ENCODE data around the gene PPP6R2. TPM values are rescaled to one million over a fixed set of nuclear protein-coding genes. Genes with fewer than 3 reads are reported as not detected.

The PPP6R2 gene
- polyA plus RNA-seq, 1 donor, result 35.5 TPM

DNA sequence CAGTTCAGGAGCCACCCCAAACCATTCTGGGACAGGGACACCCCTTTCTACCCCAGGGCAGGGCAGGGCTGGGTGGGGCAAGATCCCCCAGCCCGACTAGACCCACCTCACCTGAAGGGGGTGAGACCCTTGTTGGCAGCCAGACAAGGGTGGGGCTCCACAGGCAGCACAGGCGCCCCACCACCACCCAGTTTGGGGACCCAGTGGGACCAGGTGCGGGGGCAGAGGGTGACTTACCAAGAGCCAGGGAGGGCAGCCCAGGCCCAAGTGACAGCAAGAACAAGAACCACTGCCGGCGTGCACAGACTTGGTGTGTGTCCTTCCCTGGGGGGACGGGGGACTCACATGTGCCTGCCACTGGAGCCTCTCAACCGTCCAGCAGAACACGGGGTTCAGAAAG is 140.4 kb downstream of the PPP6R2 start:
- no peak for DNase-seq (ENCODE audit: low read depth)

DNA sequence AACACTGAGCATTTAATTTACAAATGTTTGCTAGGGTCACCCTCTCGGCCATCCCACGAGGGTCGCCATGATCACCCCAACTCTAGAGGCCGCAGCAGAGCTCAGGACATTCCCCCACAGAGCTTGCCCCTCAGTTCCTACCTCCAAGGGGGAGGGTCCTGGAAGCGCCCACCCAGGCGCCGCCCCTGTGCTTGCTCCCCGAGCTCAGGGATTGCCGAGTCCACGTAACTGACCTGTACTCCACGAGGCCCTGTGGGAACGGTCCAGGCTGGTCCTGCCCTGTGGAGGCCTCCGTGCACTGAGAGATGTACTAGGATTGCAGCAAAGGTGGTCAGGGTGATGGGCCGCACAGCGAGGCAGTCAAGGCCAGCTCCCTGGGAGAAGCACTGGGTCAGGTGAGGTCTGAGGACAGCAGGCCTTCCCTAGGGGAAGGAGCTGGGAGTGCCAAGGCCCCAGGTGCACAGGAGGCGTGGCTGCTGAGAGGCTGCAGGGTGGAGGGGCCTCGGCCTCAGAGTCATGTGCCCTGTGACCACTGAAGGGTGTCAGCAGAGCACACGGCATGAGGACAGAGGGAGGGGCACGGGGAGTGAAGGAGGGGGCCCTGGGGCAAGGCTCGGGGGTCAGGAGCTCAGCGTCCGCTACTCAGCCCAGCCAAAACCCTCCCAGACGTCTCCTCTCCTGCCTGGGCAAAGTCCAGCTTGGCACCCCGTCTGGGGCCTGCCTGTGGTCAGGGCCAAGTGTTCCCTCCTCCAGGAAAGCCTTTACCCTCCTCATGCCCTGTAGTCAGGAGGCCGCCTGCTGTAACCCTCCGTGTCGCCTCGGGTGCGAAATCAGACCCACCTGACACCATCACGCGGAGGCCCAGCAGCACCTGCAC is 141.1 kb downstream of the PPP6R2 start:
- no peak for DNase-seq (ENCODE audit: low read depth)

DNA sequence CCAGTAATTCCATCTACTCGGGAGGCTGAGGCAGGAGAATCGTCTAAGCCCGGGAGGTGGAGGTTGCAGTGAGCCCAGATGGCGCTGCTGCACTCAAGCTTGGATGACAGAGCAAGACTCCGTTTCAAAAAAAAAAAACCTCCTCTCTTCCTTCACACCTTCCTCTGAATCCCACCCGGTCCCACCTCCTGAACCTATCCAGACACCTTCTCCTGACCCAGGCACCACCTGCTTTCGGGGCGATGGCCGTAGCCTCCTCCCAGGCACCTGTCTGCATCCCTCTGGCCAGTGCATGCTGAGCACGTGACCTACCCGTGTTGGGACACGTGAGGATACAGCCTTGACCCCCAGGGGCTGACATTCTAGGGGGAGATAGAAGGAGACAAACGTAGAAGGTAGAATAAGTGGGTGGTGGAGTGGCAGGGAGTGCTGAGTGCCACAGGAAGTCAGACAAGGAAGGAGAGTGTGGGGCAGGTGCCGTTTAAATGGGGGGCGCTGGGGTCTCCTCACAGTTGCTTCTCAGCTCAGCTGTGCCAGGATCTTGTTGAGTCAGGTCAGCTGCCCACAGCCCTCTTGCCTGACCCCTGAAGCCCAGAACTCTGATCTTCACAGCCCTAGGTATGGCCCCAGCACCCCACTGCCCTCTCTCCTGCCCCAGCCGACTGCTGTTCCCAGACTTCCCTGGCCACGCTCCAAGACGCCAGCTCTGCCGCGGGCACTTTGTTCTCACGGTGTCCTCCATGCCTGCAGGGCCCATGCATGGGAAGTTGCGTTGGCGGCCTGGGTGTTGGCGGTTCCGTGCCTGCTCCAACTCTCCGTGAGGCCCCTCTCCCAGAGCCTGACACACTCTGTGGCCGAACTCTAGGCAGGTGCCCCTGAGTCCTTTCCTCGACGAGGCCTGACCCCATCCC is 142.3 kb downstream of the PPP6R2 start:
- DNase-seq (ENCODE audit: low read depth), result no peak

DNA sequence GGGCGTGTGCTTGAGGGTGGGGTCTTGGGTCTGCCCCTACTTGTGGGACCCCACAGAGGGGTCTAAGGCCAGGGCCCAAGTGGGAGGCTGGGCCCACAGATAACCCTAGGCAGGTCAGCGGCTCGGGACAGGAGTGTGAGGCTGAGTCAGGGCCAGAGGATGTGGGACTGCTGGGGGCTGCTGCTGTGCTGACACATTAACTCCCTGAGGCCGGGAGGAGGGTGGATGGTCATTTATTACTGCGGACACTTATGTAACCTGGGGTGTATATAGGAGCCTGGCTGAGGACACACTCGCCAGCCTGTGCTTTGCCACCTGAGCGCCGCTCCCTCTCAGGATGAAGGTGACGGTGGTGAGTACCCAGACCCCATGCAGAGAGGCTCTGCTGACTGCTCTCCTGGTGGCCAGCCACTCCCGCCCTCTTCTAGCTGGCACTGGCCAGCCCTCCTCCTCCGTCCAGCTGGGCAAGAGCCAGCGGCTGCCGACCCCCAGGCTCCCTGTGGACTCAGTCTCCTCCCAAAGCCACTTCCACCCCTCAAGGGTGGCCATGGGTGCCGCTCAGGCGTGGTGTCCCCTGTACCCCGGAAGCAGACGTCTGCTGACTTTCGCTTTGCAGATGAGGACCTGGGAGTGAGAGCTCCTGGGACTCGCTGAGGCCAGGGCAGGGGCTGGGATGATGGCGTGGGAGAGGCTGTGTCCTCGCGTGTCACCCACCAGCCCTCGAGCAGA is 143.6 kb downstream of the PPP6R2 start, which contains the start of gene MIOX:
TSS of gene MIOX (plus strand) at position 299 of the 729 bp plus-strand sequence. CDS start at position 338, 39 bp downstream.
- DNase-seq (ENCODE audit: low read depth), result no peak

DNA sequence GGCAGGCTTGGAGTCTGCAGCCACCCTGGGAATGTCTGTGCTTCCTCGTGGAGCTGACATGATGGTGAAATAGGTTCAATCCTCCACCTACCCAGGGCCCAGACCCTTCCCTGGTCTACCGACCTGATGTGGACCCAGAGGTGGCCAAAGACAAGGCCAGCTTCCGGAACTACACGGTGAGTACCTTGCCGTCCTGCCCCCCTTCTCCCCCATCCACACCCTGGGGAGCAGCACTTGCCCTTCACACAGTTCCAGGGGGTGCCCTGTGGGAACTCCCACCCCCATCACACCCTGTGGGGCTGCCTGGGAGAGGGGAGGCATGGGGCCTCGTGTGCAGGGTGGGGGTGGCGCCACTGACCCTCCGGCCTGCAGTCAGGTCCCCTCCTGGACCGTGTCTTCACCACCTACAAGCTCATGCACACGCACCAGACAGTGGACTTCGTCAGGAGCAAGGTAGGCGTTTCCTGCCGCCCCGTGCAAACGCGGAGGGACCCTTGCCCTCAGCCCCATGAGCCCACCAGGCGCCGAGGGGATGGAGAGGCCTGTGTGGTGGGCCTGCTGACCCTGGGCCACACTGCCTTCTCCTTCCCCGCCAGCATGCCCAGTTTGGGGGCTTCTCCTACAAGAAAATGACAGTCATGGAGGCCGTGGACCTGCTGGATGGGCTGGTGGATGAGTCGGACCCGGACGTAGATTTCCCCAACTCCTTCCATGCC is 144.3 kb downstream of the PPP6R2 start:
- no peak for DNase-seq (ENCODE audit: low read depth)

DNA sequence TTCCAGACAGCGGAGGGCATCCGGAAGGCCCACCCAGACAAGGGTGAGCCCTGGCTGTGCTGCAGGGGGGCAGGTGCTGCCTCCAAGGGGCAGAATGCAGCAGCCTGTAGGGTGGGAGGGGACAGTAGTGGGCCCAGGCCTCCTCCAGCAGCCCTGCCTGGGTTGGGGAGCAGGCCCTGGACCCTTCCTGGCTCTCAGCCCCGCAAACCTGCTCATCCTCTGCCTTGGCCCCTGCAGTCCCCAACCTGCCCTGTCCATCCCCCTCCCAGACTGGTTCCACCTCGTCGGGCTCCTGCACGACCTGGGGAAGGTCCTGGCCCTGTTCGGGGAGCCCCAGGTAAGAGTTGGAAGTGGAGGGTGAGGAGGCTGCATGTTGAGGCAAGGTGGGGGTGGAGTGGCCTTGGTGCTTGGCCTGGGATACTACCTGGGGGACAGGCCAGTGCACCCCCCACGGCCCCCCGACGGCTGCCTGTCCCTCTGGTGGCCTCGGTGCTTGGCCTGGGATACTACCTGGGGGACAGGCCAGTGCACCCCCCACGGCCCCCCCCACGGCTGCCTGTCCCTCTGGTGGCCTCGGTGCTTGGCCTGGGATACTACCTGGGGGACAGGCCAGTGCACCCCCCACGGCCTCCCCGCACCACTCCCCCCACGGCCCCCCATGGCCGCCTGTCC is 145.0 kb downstream of the PPP6R2 start:
- no peak for DNase-seq (ENCODE audit: low read depth)

DNA sequence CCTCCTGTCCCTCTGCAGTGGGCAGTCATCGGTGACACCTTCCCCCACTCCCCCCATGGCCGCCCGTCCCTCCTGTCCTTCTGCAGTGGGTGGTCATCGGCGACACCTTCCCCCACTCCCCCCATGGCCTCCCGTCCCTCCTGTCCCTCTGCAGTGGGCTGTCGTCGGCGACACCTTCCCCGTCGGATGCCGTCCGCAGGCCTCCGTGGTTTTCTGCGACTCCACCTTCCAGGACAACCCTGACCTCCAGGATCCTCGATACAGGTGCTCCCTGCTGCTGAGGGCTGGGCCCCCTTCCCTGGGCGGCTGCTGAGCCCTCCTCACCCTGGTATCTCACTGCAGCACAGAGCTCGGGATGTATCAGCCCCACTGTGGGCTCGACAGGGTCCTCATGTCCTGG is 145.8 kb downstream of the PPP6R2 start:
- DNase-seq (ENCODE audit: low read depth), result no peak

DNA sequence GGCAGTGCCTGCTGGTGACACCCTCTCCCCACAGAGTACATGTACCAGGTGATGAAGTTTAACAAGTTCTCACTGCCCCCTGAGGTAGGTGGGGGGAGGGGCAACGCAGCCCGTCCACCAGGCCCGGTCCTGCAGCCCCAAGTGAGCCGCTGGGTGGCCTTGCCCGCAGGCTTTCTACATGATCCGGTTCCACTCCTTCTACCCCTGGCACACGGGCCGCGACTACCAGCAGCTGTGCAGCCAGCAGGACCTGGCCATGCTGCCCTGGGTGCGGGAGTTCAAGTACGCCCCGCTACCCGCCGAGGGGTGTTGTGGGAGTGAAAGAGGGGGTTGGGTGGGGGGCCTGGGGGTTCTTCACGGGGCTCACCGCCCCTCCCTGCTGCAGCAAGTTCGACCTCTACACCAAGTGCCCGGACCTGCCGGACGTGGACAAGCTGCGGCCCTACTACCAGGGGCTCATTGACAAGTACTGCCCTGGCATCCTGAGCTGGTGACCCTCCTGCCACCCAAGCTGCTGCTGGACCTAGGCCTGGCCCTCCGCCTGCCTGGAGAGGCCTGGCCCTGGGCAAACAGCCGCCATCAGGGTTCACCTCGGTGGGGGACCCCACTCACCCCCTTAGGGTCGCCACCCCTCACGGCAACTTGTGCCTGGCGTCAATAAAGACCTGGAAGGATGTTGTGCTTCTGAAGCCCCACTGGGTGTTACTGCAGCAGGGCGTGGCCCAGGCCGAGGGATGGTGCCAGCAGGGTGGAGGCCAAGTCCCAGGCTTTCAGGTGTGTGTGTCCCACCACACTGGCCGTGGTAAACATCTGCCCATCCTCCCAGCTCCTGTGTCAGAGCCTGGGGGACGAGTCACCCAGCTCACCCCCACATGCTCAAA is 146.5 kb downstream of the PPP6R2 start:
- no peak for DNase-seq (ENCODE audit: low read depth)

DNA sequence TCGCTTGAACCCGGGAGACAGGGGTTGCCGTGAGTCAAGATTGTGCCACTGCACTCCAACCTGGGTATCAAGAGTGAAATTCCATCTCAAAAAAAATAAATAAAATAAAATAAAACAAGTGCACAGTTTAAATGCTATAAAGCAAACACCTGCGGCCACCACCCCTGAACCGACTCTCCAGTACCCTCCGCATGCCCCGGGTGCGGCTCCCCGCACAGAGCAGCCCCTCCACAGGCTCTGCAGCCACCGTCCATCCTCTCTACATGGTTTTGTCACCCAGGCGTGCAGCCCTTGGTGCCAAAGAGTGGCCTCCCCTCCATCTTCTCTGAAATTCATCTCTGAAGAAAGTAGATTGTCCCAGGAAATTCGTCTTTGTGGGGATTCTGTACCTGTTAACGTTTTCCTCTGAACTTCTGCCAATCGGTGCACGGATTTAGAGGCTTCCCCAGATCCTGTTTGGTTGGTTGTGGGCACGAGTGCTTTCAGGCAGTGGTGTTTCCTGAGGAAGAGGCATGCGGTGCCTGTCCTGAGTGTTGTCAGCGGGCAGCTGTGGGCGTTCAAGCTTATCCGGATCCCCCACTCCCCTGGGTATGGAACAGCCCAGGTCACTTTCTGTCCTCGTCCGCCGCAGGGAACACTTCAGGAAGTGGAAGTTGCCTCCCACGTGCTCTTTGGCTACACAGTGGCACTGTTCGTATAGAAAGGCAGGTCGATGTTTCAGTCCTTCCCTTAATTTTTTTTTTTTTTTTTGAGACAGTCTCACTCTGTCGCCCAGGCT is 147.6 kb downstream of the PPP6R2 start:
- no peak for DNase-seq (ENCODE audit: low read depth)

Other genes with a start within 250 kb of the PPP6R2 start
- 0.18 TPM for gene PANX2, start 172.6 kb upstream of the PPP6R2 start, polyA plus RNA-seq (ENCODE audit: insufficient read length)
- 19.5 TPM for gene TRABD, start 157.4 kb upstream of the PPP6R2 start, polyA plus RNA-seq (ENCODE audit: insufficient read length)
- 15.7 TPM for gene SELENOO, start 142.3 kb upstream of the PPP6R2 start, polyA plus RNA-seq (ENCODE audit: insufficient read length)
- gene TUBGCP6, start 98.3 kb upstream of the PPP6R2 start, polyA plus RNA-seq (ENCODE audit: insufficient read length), result 27.3 TPM
- gene HDAC10, start 92.1 kb upstream of the PPP6R2 start, polyA plus RNA-seq (ENCODE audit: insufficient read length), result 14.5 TPM
- 33.2 TPM for gene MAPK12, start 81.6 kb upstream of the PPP6R2 start, polyA plus RNA-seq (ENCODE audit: insufficient read length)
- 5.6 TPM for gene MAPK11, start 72.9 kb upstream of the PPP6R2 start, polyA plus RNA-seq (ENCODE audit: insufficient read length)
- gene PLXNB2, start 35.7 kb upstream of the PPP6R2 start, polyA plus RNA-seq (ENCODE audit: insufficient read length), result 77.0 TPM
- gene DENND6B, start 16.3 kb upstream of the PPP6R2 start, polyA plus RNA-seq (ENCODE audit: insufficient read length), result 5.2 TPM
- 39.9 TPM for gene SBF1, start 131.7 kb downstream of the PPP6R2 start, polyA plus RNA-seq (ENCODE audit: insufficient read length)
- 0.30 TPM for gene ADM2, start 138.2 kb downstream of the PPP6R2 start, polyA plus RNA-seq (ENCODE audit: insufficient read length)
- gene MIOX, start 143.5 kb downstream of the PPP6R2 start, polyA plus RNA-seq (ENCODE audit: insufficient read length), result 0.15 TPM
- gene LMF2, start 164.4 kb downstream of the PPP6R2 start, polyA plus RNA-seq (ENCODE audit: insufficient read length), result 36.6 TPM
- gene NCAPH2, start 164.9 kb downstream of the PPP6R2 start, polyA plus RNA-seq (ENCODE audit: insufficient read length), result 31.3 TPM
- 1.6 TPM for gene SCO2, start 182.3 kb downstream of the PPP6R2 start, polyA plus RNA-seq (ENCODE audit: insufficient read length)
- 2.8 TPM for gene TYMP, start 186.7 kb downstream of the PPP6R2 start, polyA plus RNA-seq (ENCODE audit: insufficient read length)
- 0.03 TPM for gene KLHDC7B, start 202.6 kb downstream of the PPP6R2 start, polyA plus RNA-seq (ENCODE audit: insufficient read length)
- gene SYCE3, start 219.6 kb downstream of the PPP6R2 start, polyA plus RNA-seq (ENCODE audit: insufficient read length), result not detected
- gene CPT1B, start 235.1 kb downstream of the PPP6R2 start, polyA plus RNA-seq (ENCODE audit: insufficient read length), result 47.0 TPM
- gene CHKB, start 239.5 kb downstream of the PPP6R2 start, polyA plus RNA-seq (ENCODE audit: insufficient read length), result 41.1 TPM

Data from forelimb muscle (tissue), 1 donor.